GM19239 (cell line): ENCODE measurements around the gene DGCR6.
"Not testable (repeated sequence)": the region's sequence is repeated elsewhere in the genome, so short reads cannot be mapped to it uniquely, and the experiment has no call there.

Source experiments
- DNase-seq: peaks from one replicate; pipeline ENCODE4 v3.0.0; 2011; ENCODE audit warnings: low spot score; ENCODE audit not compliant: insufficient read length
- FAIRE-seq: peaks from 2 replicates; lab custom pipeline; 2011; peaks lifted over from hg19 to GRCh38; lab: Jason Lieb, UNC

Gene DGCR6

DNA sequence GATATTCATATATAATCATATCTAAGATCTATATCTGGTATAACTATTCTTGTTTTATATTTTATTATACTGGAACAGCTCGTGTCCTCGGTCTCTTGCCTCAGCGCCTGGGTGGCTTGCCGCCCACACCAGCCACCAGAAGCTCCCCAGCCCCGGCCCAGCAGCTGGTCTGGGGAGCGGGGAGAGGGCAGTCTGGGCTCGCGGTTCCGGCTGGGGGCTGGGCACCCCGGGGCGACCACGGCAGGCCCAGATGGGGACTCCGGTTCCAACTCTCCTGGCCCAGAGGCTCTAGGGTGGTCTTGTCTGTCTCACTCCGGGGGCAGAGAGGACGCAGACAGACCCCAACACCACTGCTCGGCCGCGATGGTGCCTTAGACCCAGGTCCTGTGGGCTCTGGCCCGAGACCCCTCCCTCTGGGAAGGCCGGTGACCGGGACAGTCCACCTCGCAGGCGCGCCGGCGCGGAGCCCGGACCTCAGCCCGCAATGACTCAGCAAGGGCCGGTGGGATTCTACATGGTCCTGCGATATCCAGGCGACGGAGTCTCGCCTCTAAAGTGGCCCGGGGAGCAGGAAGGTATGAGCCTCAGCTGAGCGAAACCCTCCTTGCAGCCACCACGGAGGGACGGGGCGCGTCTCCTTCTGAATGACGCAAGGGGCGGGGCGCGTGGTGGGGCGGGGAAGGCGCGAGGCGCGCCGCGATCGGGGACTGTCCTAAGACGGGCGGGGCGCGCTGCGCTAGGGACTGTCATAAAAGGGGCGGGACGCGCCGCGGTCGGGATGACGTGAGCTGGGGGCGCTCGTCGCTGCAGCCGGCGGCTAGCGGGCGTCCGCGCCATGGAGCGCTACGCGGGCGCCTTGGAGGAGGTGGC, at the start of gene DGCR6:
TSS of gene DGCR6 (plus strand) at position 781 of the 870 bp plus-strand sequence. CDS start at position 836, 55 bp downstream.
- DNase-seq (no peak), FAIRE-seq (peak; percentile 85)

GRCh38 chr22:18859314-18859713, 46.8 kb upstream of the DGCR6 start:
- DNase-seq, FAIRE-seq: not testable (repeated sequence)

- FAIRE-seq, DNase-seq: not testable (repeated sequence)
These were observed 24.9 kb upstream of the DGCR6 start for GRCh38 chr22:18881260-18881659.

DNA sequence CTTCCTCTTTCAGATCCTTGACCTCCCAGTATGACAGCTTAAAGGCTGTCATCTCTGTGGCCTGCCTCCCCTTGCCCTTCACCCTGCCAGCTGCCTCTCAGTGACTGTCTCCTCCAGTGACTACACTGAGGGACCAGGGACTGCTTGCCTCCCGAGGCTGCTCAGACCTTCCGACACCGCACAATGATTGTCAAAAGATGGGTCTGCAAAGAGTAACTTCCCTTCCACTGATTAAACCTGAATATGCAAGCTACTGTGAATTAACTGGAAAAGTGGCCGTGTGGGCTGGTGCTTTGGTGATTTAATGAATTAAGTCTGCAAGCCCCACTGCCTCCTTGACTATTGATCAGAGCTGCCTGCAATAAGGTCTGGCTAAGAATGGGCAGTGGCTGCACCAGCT, 21.7 kb upstream of the DGCR6 start:
- FAIRE-seq, DNase-seq: not testable (repeated sequence)

DNA sequence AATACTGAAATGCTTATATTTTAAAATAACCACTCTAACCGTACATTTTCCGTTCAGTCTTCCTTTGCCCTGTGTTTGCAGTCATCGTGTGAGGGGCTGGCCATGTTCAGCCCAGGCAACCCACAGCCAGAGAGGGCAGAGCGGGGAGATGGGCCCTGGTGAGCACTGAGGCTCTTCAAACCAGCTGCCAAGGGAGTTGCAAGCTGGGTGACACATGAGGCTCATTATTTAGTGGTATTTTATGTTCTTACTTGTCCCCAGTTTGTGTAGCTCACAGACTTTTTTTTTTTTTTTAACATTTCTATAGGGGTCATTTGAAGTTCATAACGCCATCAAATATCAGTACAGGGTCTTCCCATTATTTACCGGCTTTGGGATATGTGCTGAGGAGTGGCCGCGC, 18.0 kb upstream of the DGCR6 start:
- FAIRE-seq (no peak), DNase-seq (no peak)

- DNase-seq, result not testable (repeated sequence)
- FAIRE-seq, result peak; percentile 100
These were observed 15.5 kb upstream of the DGCR6 start for GRCh38 chr22:18890510-18891192.

DNA sequence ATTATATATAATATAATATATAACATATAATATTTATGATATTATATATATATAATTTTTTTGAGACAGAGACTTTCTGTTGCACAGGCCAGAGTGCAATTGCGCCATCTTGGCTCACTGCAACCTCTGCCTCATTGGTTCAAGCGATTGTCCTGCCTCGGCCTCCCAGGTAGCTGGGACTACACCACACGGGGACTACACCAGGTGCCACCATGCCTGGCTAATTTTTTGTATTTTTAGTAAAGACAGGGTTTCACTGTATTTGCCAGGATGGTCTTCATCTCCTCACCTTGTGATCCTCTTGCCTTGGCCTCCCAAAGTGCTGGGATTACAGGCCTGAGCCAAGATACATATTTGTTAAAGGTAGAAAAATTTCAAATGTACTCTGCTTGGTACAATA, 12.3 kb upstream of the DGCR6 start:
- not testable (repeated sequence) for FAIRE-seq, DNase-seq

GRCh38 chr22:18896037-18896657, 10.0 kb upstream of the DGCR6 start:
- FAIRE-seq, result peak; percentile 100
- not testable (repeated sequence) for DNase-seq

GRCh38 chr22:18906410-18906745, 258 bp downstream of the DGCR6 start:
- not testable (repeated sequence) for FAIRE-seq, DNase-seq

DNA sequence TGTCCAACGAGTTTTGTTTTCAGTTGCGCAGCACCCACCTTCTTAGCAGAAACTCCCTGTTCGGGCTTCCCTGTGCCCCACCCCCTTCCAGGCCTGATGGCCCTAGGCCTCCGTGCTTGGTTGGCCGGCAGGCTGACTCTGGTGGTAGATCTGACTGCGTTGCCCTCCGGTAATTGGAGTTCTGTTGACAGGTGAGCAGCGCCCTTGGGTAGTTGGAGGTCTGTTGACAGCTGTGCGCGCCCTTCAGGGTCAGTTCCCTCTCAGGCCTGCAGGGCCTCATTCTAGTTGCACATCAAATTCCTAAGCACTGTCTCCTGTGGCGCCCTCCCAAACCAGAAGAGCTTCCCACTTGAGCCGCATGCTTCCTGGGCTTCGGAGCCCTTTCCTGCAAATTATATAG, 776 bp downstream of the DGCR6 start:
- FAIRE-seq (no peak), DNase-seq (no peak)

GRCh38 chr22:18909556-18909955, 3.4 kb downstream of the DGCR6 start:
- no peak for FAIRE-seq
- DNase-seq, result no peak

DNA sequence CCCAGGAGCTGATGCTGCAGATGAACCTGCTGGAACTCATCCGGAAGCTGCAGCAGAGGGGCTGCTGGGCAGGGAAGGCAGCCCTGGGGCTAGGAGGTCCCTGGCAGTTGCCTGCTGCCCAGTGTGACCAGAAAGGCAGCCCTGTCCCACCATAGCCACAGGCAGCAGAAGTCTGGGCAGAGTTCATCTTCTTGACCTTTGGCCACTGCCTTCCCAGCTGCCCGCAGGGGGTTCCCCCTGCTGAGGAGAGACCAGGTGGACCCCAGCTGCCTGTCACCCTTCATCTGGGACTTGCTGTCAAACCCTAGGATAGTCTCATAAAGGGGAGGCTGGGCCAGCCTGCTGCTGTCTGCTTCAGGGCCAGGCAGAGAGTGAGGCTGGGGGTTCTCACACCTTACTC, 5.4 kb downstream of the DGCR6 start:
- not testable (repeated sequence) for DNase-seq, FAIRE-seq

- DNase-seq, FAIRE-seq: not testable (repeated sequence)
These were observed 6.3 kb downstream of the DGCR6 start for GRCh38 chr22:18912264-18912946.

GRCh38 chr22:18914558-18914957, 8.4 kb downstream of the DGCR6 start:
- DNase-seq, FAIRE-seq: not testable (repeated sequence)

DNA sequence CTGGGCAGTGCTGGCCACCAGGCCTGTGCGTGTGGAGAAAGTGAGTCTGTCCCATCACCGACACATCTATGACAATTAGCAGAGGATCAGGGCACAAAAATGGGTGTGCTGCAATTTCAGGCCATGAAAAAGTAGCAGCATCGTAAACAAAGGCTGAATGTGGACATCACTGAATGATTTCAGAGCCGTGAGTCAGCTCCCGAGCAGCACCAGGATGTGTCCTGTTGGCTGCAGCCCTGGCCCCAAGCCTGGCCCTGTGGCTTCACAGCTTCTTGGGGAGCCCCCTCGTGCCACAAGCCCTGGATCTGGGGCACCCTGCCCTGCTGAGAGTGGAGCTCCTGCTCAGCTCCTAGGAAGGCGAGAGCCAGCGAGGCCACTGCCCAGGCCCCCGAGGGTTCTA, 9.4 kb downstream of the DGCR6 start:
- DNase-seq, FAIRE-seq: not testable (repeated sequence)

DNA sequence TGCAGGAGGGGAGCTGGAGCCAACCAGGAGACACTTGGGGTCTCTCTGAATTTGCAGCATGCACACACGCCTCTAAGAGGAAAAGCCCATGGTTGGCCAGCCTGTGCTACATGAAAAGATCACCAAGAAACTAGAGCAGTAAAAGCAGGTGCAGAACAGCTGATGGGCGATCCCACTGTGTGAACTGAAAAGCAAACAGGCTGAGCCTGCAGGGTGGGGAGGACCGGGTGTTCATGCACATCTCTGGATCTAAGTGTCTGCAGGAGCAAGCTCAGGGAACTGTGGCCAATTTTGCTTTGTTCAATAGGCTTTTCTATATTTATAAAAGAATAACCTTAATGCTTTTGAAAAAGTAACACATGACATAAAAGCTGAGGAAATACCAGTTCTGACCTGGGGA, 11.7 kb downstream of the DGCR6 start:
- FAIRE-seq, DNase-seq: not testable (repeated sequence)

- not testable (repeated sequence) for DNase-seq, FAIRE-seq
These were observed 14.3 kb downstream of the DGCR6 start for GRCh38 chr22:18920257-18920902.

DNA sequence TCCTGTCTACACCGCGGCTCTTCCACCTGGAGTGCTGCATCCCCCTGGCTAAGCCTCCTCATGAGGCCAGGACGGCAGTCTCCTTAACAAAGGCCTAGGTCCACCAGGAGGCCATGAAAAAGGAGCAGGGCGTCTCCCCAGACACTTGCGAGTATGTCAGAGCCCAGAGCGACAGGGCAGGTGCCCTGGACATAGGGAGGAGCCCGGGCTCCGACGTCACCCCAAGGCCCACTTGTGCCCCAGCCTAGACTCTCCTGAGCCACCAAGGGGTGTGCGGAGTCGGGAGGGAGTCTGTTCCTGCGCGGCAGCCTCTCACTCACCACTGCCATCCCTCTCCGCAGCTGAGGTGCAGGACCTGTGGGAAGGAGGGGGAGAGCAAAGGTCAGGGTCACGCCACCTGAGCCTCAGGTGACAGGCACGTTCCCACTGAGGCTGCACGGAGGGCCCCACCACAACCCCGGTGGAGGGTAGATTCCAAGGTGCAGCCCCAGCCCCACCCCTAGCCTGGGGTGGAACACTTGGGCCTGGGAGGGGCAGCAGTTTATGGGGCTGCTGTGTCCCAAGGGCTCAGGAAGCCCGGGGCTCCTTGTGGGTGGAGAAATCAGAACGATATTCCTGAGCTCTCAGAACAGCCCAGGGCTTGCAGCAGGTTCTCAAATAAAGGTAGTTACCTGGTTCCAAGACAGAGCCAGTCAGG, 19.4 kb downstream of the DGCR6 start:
- FAIRE-seq (no peak), DNase-seq (no peak)

DNA sequence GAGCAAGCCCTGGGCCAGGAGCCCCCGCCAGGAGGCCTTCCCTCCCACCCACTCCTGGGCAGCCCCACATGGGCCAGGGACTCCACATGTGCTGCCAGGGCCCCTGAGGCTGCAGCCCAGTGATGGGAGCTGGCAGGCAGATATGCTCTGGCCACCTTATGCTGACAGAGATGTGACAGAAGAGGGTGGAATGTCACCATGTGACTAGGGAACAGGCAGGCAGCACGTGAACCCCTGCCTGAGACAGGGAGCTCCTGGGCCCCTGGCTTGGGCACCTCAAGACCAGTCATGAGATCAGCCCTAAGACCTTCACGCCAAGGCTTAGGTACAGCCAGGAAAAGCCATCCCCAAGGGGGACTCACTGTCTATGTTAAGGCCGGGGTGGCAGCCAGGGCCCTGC, 20.9 kb downstream of the DGCR6 start:
- DNase-seq (no peak), FAIRE-seq (no peak)
